WTC11 (cell line): ENCODE data around the gene GOLT1B. TPM values are rescaled to one million over a fixed set of nuclear protein-coding genes. Genes with fewer than 3 reads are reported as not detected.

Experiments used
- total RNA-seq: library from RNA; stranded (reverse); gene quantifications from 3 replicates; pipeline ENCODE4 v1.2.3, GENCODE V29; 2021

GOLT1B gene
- total RNA-seq, 1 experiment from 2014 or later = 39.7 TPM

Other genes with a start within 250 kb of the GOLT1B start
- 9.9 to 13.9 TPM (median 11.5 TPM) in 3 replicates for gene SLCO1A2, start 166.9 kb upstream of the GOLT1B start, total RNA-seq
- not detected in 3 replicates for gene IAPP, start 128.9 kb upstream of the GOLT1B start, total RNA-seq
- 4.5 to 6.9 TPM (median 4.9 TPM) in 3 replicates for gene PYROXD1, start 64.1 kb upstream of the GOLT1B start, total RNA-seq
- gene RECQL, start 154 bp upstream of the GOLT1B start, total RNA-seq = 34.1 to 40.3 TPM (median 35.3 TPM) in 3 replicates
- gene SPX, start 24.5 kb downstream of the GOLT1B start, total RNA-seq = 0.46 to 1.2 TPM (median 0.76 TPM) in 3 replicates
- not detected in 3 replicates for gene GYS2, start 103.1 kb downstream of the GOLT1B start, total RNA-seq
- gene LDHB, start 156.1 kb downstream of the GOLT1B start, total RNA-seq = 1,504 to 1,616 TPM (median 1,559 TPM) in 3 replicates